ENCODE measurements around the gene FBXO33.

DNA sequence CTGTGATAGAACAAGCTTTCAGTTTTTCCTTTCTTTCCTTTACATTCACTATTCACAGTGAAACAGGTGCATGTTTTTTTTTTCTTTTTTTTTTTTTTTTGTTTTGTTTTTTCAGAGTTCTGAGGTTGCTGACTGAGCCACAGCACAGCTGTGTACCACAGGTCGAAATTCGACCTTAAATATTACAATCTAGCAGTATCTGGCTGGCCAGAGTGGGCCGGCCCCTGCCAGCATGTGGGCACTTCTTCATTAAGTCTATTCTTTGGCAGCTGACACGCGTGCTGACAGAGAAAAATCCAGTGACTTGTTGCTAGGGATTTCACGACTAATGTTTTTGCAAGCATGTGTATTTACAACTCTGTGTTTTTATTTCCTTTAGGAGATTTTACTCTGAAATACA is 33.9 kb downstream of the FBXO33 start:
- TF ChIP-seq, protein P1, sequence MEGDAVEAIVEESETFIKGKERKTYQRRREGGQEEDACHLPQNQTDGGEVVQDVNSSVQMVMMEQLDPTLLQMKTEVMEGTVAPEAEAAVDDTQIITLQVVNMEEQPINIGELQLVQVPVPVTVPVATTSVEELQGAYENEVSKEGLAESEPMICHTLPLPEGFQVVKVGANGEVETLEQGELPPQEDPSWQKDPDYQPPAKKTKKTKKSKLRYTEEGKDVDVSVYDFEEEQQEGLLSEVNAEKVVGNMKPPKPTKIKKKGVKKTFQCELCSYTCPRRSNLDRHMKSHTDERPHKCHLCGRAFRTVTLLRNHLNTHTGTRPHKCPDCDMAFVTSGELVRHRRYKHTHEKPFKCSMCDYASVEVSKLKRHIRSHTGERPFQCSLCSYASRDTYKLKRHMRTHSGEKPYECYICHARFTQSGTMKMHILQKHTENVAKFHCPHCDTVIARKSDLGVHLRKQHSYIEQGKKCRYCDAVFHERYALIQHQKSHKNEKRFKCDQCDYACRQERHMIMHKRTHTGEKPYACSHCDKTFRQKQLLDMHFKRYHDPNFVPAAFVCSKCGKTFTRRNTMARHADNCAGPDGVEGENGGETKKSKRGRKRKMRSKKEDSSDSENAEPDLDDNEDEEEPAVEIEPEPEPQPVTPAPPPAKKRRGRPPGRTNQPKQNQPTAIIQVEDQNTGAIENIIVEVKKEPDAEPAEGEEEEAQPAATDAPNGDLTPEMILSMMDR (IDR thresholded peaks at IDR 0.05; ENCODE audit: low read length), result no peak
- TF ChIP-seq EZH2phosphoT487 (IDR thresholded peaks at IDR 0.05; ENCODE audit: low read length) (no peak), EZH2 (optimal IDR thresholded peaks at IDR 0.05; ENCODE audit: low read depth, low read length) (no peak)

Measured in MM.1S (cell line).